K562 (cell line): ENCODE data around the gene DESI1. TPM values are rescaled to one million over a fixed set of nuclear protein-coding genes. Genes with fewer than 3 reads are reported as not detected.

Experiments used
- ARID2 ChIP-seq: fragments of 450-650 bp; IDR thresholded peaks from 2 replicates; pipeline ENCODE4 v1.6.1; 2017; ENCODE audit warnings: antibody characterized with exemption, mild to moderate bottlenecking
- CREM ChIP-seq: IDR thresholded peaks from 2 replicates; pipeline ENCODE4 v1.6.1; 2014; ENCODE audit warnings: antibody characterized with exemption, low read depth
- HCFC1 ChIP-seq: IDR thresholded peaks from 2 replicates; pipeline ENCODE4 v1.6.1; 2012; ENCODE audit warnings: low read depth, low read length, improper control_type of control experiment
- HMGN3 ChIP-seq: IDR thresholded peaks from 2 replicates; pipeline ENCODE4 v1.6.1; 2011; ENCODE audit warnings: borderline replicate concordance, low read depth, mild to moderate bottlenecking, mixed read lengths, low read length; ENCODE audit not compliant: insufficient read length; ENCODE audit errors: extremely low read depth
- MXI1 ChIP-seq: IDR thresholded peaks from 2 replicates; pipeline ENCODE4 v1.6.1; 2011; ENCODE audit warnings: low read depth, mild to moderate bottlenecking, improper control_type of control experiment, low read length
- MYBL2 ChIP-seq, 2 experiments: fragments of 450-650 bp in 1 of 2; sonication (generic) in 1 of 2; formaldehyde crosslinking in 1 of 2; IDR thresholded peaks; 2 replicates each; pipeline versions ENCODE4 v1.6.1 to v1.8.1; 2017 to 2022; ENCODE audit warnings: borderline replicate concordance in 1 of 2, inconsistent platforms in 1 of 2, low read depth in 1 of 2, mild to moderate bottlenecking in 1 of 2, missing genetic modification reagents in 1 of 2, moderate library complexity in 1 of 2
- PHTF2 ChIP-seq: fragments of 250-450 bp; sonication (Bioruptor Pico); IDR thresholded peaks from 2 replicates; pipeline ENCODE4 v1.5.0; 2021; ENCODE audit warnings: mild to moderate bottlenecking
- REST ChIP-seq, 2 experiments: fragments of 450-650 bp; formaldehyde crosslinking in 1 of 2; IDR thresholded peaks; 2 replicates each; pipeline versions ENCODE4 v1.4.0 to v1.6.1; 2014 to 2020; ENCODE audit warnings: mild to moderate bottlenecking in 2 of 2, borderline replicate concordance in 1 of 2, low read depth in 1 of 2
- ZNF668 ChIP-seq: fragments of 250-450 bp; sonication (Bioruptor Pico); IDR thresholded peaks from 2 replicates; pipeline ENCODE4 v1.8.0; 2022; ENCODE audit warnings: mild to moderate bottlenecking, inconsistent platforms
- ZNF778 ChIP-seq: fragments of 450-650 bp; formaldehyde crosslinking; IDR thresholded peaks from 2 replicates; pipeline ENCODE4 v1.4.0; 2020; ENCODE audit warnings: mild to moderate bottlenecking, moderate library complexity
- polyA plus RNA-seq, 8 experiments: library from polyadenylated mRNA; depleted of rRNA in 4 of 8; stranded (reverse) in 5 of 8; unstranded in 3 of 8; fragments of >200 nt; fragmentation: Nextera tagmentation in 2 of 8; fragmentation: Illumina TruSeq in 1 of 8; extraction: Ambion mirVana in 2 of 8; extraction: Trizol in 1 of 8; gene quantifications; 2 replicates each; pipeline versions ENCODE4 v1.2.1 to v1.2.3, GENCODE V29; 2011 to 2014; ENCODE audit warnings: inconsistent platforms in 1 of 8, missing spikeins in 1 of 8
- total RNA-seq, 7 experiments: library from RNA; depleted of rRNA in 6 of 7; stranded (reverse); fragments of >200 nt in 6 of 7; fragmentation: Illumina TruSeq in 2 of 7; extraction: Trizol in 2 of 7; gene quantifications; 2 replicates each; pipeline versions ENCODE4 v1.2.1 to v1.2.3, GENCODE V29; 2011 to 2021; ENCODE audit warnings: low replicate concordance in 1 of 7
- TF ChIP-seq, protein P1 (sequence below): fragments of 150-350 bp; IDR thresholded peaks from 2 replicates; pipeline ENCODE4 v1.6.1; 2014; ENCODE audit warnings: low read depth, mild to moderate bottlenecking, low read length, borderline replicate concordance
- TF ChIP-seq, protein P2 (sequence below): fragments of 250-450 bp; sonication (Bioruptor Pico); IDR thresholded peaks from 2 replicates; pipeline ENCODE4 v1.9.0; 2021; ENCODE audit warnings: mild to moderate bottlenecking, inconsistent platforms

Gene DESI1
- total and polyA plus RNA-seq, 9 of the 15 experiments (the other 6 are each of a cell fraction or from before 2014, with no cell fraction given) = 7.2 to 45.9 (median 29.8) TPM

DNA sequence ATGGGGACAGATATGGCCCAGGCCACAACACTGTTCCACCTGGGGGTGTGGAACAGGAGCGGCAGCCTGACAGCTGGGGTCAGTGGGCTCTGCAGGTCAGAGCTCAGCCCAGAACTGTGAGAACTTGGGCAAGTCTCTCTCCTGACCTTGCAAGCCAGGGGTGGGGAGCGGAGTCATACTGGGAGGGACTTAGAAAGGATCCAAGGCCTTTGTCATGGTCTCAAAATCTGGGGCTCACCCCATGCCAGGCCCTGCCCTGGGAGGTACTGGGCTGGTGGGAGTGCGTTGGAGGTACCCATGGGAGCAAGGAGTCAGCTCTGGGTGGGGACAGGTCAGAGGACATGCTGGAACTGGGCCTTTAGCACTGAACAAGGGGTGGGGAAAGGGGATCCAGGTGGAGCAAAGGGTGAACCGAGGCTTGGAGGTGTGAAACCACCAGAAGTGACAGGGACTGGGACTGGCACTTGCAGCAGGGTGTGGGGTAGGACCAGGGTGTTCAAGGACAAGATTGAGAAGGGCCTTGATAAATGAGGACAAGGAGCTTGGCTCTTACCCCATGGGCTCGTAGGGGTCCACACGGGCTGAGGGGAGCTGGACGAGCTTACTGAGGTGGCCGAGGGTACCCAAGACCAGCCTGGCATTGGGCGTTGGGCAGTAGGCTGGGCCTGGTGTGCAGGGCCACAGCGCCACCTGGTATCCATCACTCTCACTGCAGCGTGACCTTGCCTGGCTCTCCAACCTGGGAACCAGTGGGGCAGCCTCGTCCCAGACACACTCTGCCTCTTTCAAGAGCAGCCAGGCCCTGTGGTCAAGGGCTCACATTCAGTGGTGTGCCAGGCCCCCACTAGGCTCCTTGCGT is 23.8 kb downstream of the DESI1 start (continued):
- TF ChIP-seq, protein P1, sequence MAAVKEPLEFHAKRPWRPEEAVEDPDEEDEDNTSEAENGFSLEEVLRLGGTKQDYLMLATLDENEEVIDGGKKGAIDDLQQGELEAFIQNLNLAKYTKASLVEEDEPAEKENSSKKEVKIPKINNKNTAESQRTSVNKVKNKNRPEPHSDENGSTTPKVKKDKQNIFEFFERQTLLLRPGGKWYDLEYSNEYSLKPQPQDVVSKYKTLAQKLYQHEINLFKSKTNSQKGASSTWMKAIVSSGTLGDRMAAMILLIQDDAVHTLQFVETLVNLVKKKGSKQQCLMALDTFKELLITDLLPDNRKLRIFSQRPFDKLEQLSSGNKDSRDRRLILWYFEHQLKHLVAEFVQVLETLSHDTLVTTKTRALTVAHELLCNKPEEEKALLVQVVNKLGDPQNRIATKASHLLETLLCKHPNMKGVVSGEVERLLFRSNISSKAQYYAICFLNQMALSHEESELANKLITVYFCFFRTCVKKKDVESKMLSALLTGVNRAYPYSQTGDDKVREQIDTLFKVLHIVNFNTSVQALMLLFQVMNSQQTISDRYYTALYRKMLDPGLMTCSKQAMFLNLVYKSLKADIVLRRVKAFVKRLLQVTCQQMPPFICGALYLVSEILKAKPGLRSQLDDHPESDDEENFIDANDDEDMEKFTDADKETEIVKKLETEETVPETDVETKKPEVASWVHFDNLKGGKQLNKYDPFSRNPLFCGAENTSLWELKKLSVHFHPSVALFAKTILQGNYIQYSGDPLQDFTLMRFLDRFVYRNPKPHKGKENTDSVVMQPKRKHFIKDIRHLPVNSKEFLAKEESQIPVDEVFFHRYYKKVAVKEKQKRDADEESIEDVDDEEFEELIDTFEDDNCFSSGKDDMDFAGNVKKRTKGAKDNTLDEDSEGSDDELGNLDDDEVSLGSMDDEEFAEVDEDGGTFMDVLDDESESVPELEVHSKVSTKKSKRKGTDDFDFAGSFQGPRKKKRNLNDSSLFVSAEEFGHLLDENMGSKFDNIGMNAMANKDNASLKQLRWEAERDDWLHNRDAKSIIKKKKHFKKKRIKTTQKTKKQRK = no peak
- TF ChIP-seq REST (IDR thresholded peaks at IDR 0.05; ENCODE audit: borderline replicate concordance) (peak; percentile 75), REST (CRISPR knock-in tag; IDR thresholded peaks at IDR 0.05; ENCODE audit: low read depth) (no peak), ARID2 (0 out of 2 replicates have a peak, but pooled peaks have one; percentile 39), CREM (peak; percentile 23; the same call in 1 of the 2 replicates), ZNF668 (no peak), HCFC1 (no peak), ZNF778 (CRISPR knock-in tag) (no peak), MXI1 (no peak), PHTF2 (CRISPR knock-in tag) (no peak), HMGN3 (no peak), MYBL2 (IDR thresholded peaks at IDR 0.05; ENCODE audit: low read depth) (no peak), MYBL2 (CRISPR knock-in tag; IDR thresholded peaks at IDR 0.05; ENCODE audit: borderline replicate concordance) (no peak)
- TF ChIP-seq, protein P2, sequence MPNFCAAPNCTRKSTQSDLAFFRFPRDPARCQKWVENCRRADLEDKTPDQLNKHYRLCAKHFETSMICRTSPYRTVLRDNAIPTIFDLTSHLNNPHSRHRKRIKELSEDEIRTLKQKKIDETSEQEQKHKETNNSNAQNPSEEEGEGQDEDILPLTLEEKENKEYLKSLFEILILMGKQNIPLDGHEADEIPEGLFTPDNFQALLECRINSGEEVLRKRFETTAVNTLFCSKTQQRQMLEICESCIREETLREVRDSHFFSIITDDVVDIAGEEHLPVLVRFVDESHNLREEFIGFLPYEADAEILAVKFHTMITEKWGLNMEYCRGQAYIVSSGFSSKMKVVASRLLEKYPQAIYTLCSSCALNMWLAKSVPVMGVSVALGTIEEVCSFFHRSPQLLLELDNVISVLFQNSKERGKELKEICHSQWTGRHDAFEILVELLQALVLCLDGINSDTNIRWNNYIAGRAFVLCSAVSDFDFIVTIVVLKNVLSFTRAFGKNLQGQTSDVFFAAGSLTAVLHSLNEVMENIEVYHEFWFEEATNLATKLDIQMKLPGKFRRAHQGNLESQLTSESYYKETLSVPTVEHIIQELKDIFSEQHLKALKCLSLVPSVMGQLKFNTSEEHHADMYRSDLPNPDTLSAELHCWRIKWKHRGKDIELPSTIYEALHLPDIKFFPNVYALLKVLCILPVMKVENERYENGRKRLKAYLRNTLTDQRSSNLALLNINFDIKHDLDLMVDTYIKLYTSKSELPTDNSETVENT = no peak
